GM19455 (cell line): ENCODE measurements around the gene RGL4.
"Not testable (repeated sequence)": the region's sequence is repeated elsewhere in the genome, so short reads cannot be mapped to it uniquely, and the experiment has no call there.

ENCODE experiments used
- ATAC-seq: cut with Tn5 transposase; IDR thresholded peaks from one replicate; pipeline ENCODE4 v1.9.1; 2021; ENCODE audit not compliant: unreplicated experiment

The RGL4 gene

GRCh38 chr22:23690713-23691112 is at the start of gene RGL4:
TSS of gene RGL4 (plus strand) at chr22:23691013. CDS start at chr22:23692031, 1,018 bp downstream.
- ATAC-seq: no peak

GRCh38 chr22:23646526-23646925 is 44.3 kb upstream of the RGL4 start:
- not testable (repeated sequence) for ATAC-seq

- ATAC-seq: no peak
Measured at GRCh38 chr22:23649071-23649501, 41.7 kb upstream of the RGL4 start.

GRCh38 chr22:23651676-23652075 is 39.1 kb upstream of the RGL4 start:
- no peak for ATAC-seq

- ATAC-seq: no peak
Measured at GRCh38 chr22:23652286-23652685, 38.5 kb upstream of the RGL4 start.

- no peak for ATAC-seq
Measured at GRCh38 chr22:23652711-23653110, 38.1 kb upstream of the RGL4 start.

GRCh38 chr22:23655891-23656475 is 34.8 kb upstream of the RGL4 start:
- ATAC-seq: no peak

- no peak for ATAC-seq
Measured at GRCh38 chr22:23657727-23658126, 33.1 kb upstream of the RGL4 start.

GRCh38 chr22:23660381-23660780 is 30.4 kb upstream of the RGL4 start:
- not testable (repeated sequence) for ATAC-seq

- ATAC-seq: no peak
Measured at GRCh38 chr22:23670378-23671295, 20.2 kb upstream of the RGL4 start.

GRCh38 chr22:23671387-23671786 is 19.4 kb upstream of the RGL4 start:
- ATAC-seq: not testable (repeated sequence)

- ATAC-seq: not testable (repeated sequence)
Measured at GRCh38 chr22:23672307-23673049, 18.3 kb upstream of the RGL4 start.

- ATAC-seq: no peak
Measured at GRCh38 chr22:23673050-23673620, 17.7 kb upstream of the RGL4 start.

- ATAC-seq: no peak
Measured at GRCh38 chr22:23673826-23674690, 16.8 kb upstream of the RGL4 start.

- not testable (repeated sequence) for ATAC-seq
Measured at GRCh38 chr22:23674886-23675501, 15.8 kb upstream of the RGL4 start.

- no peak for ATAC-seq
Measured at GRCh38 chr22:23675502-23676415, 15.1 kb upstream of the RGL4 start.

GRCh38 chr22:23676841-23677700 is 13.7 kb upstream of the RGL4 start:
- not testable (repeated sequence) for ATAC-seq

- ATAC-seq: no peak
Measured at GRCh38 chr22:23677701-23677995, 13.2 kb upstream of the RGL4 start.
